ENCODE data around the gene EAF1.

DNA sequence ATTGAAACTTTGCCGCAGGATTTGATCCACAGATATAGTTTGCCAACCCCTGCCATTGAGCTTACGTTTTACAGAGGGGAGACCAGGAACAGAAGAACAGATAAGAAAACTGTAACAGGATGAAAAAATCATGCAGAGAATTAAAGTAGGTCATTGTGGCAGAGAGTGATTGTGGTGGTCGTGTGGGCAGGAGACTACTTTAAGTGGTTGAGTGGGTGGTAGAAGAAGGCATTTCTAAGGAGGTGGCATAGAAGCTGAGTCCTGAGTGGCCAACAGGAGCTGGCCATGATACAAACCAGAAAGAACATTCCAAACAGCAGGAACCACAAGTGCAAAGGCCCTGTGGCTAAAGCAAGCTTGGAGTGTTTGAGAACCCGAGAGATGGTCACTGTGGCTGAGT is 59.6 kb downstream of the EAF1 start:
- TF ChIP-seq, protein P1, sequence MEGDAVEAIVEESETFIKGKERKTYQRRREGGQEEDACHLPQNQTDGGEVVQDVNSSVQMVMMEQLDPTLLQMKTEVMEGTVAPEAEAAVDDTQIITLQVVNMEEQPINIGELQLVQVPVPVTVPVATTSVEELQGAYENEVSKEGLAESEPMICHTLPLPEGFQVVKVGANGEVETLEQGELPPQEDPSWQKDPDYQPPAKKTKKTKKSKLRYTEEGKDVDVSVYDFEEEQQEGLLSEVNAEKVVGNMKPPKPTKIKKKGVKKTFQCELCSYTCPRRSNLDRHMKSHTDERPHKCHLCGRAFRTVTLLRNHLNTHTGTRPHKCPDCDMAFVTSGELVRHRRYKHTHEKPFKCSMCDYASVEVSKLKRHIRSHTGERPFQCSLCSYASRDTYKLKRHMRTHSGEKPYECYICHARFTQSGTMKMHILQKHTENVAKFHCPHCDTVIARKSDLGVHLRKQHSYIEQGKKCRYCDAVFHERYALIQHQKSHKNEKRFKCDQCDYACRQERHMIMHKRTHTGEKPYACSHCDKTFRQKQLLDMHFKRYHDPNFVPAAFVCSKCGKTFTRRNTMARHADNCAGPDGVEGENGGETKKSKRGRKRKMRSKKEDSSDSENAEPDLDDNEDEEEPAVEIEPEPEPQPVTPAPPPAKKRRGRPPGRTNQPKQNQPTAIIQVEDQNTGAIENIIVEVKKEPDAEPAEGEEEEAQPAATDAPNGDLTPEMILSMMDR (IDR thresholded peaks at IDR 0.05) = no peak
- no peak for TF ChIP-seq POLR2A (IDR thresholded peaks at IDR 0.05)
- no peak for TF ChIP-seq EP300 (IDR thresholded peaks at IDR 0.05; ENCODE audit: low read depth)
